HepG2 (cell line): Measurements from ENCODE around the gene PYGL. TPM values are rescaled to one million over a fixed set of nuclear protein-coding genes. Genes with fewer than 3 reads are reported as not detected.
A peak's percentile ranks its signal among the peaks of the same experiment; 100 is the strongest.

Experiments
- AGO1 ChIP-seq: fragments of 200-400 bp; formaldehyde crosslinking; IDR thresholded peaks from 2 replicates; pipeline ENCODE4 v1.6.1; 2017; ENCODE audit warnings: mild to moderate bottlenecking, low read depth, low read length, moderate library complexity; ENCODE audit not compliant: poor library complexity, severe bottlenecking
- FIP1L1 ChIP-seq: fragments of 200-400 bp; formaldehyde crosslinking; IDR thresholded peaks from 2 replicates; pipeline ENCODE4 v1.6.1; 2018; ENCODE audit warnings: low read depth, mild to moderate bottlenecking, low read length, moderate library complexity, borderline replicate concordance; ENCODE audit not compliant: insufficient read depth
- FOXP1 ChIP-seq, 2 experiments: fragments of 450-650 bp in 1 of 2; IDR thresholded peaks; 2 replicates each; pipeline ENCODE4 v1.6.1; 2017 to 2018; ENCODE audit warnings: antibody characterized with exemption in 1 of 2
- GPBP1L1 ChIP-seq: sonication (generic); formaldehyde crosslinking; IDR thresholded peaks from 2 replicates; pipeline ENCODE4 v1.5.0; 2020; ENCODE audit warnings: mild to moderate bottlenecking, missing genetic modification reagents
- JUND ChIP-seq: sonication (generic); formaldehyde crosslinking; IDR thresholded peaks from 2 replicates; pipeline ENCODE4 v1.8.0; 2022; ENCODE audit warnings: mild to moderate bottlenecking, missing genetic modification reagents
- KLF11 ChIP-seq: IDR thresholded peaks from 2 replicates; pipeline ENCODE4 v1.6.1; 2016; ENCODE audit warnings: missing compliant biosample characterization
- ONECUT2 ChIP-seq: sonication (generic); formaldehyde crosslinking; IDR thresholded peaks from 2 replicates; pipeline ENCODE4 v1.4.0; 2020; ENCODE audit warnings: missing genetic modification reagents
- PHF20 ChIP-seq: sonication (generic); formaldehyde crosslinking; IDR thresholded peaks from 2 replicates; pipeline ENCODE4 v1.5.0; 2020; ENCODE audit warnings: mild to moderate bottlenecking, missing genetic modification reagents
- PRDM15 ChIP-seq: sonication (generic); formaldehyde crosslinking; IDR thresholded peaks from 2 replicates; pipeline ENCODE4 v1.4.0; 2020; ENCODE audit warnings: missing genetic modification reagents
- SMARCE1 ChIP-seq: fragments of 450-650 bp; IDR thresholded peaks from 2 replicates; pipeline ENCODE4 v1.6.1; 2017; ENCODE audit warnings: borderline replicate concordance
- SOX5 ChIP-seq: IDR thresholded peaks from 2 replicates; pipeline ENCODE4 v1.6.1; 2016; ENCODE audit warnings: borderline replicate concordance
- TSC22D2 ChIP-seq: sonication (generic); formaldehyde crosslinking; IDR thresholded peaks from 2 replicates; pipeline ENCODE4 v1.5.1; 2020; ENCODE audit warnings: missing genetic modification reagents, mild to moderate bottlenecking, borderline replicate concordance
- ZBTB49 ChIP-seq: sonication (generic); formaldehyde crosslinking; IDR thresholded peaks from 2 replicates; pipeline ENCODE4 v1.4.0; 2020; ENCODE audit warnings: missing genetic modification reagents, borderline replicate concordance
- ZFP1 ChIP-seq: IDR thresholded peaks from 2 replicates; pipeline ENCODE4 v1.6.1; 2016
- ZNF615 ChIP-seq: sonication (generic); formaldehyde crosslinking; IDR thresholded peaks from 2 replicates; pipeline ENCODE4 v1.5.0; 2020; ENCODE audit warnings: mild to moderate bottlenecking, missing genetic modification reagents, borderline replicate concordance
- ZNF616 ChIP-seq: sonication (generic); formaldehyde crosslinking; IDR thresholded peaks from 2 replicates; pipeline ENCODE4 v1.5.0; 2020; ENCODE audit warnings: low read depth, mild to moderate bottlenecking, missing genetic modification reagents
- polyA plus RNA-seq, 8 experiments: library from polyadenylated mRNA; depleted of rRNA in 3 of 8; stranded (reverse) in 7 of 8; unstranded in 1 of 8; fragments of >200 nt; fragmentation: Illumina TruSeq in 4 of 8; extraction: Trizol in 4 of 8; gene quantifications; 2 replicates each; pipeline versions ENCODE4 v1.2.1 to v1.2.3, GENCODE V29; 2011 to 2016; ENCODE audit warnings: low read depth in 4 of 8, missing spikeins in 1 of 8, mixed read lengths in 1 of 8; ENCODE audit not compliant: insufficient read depth in 1 of 8
- total RNA-seq, 5 experiments: library from RNA; depleted of rRNA; stranded (reverse); fragments of >200 nt; fragmentation: Illumina TruSeq; extraction: Trizol; gene quantifications; 2 replicates each; pipeline ENCODE4 v1.2.3, GENCODE V29; 2016; ENCODE audit warnings: low read depth in 1 of 5

PYGL gene
- total and polyA plus RNA-seq, 2 of the 13 experiments (the other 11 are each of a cell fraction or from before 2014, with no cell fraction given) = 98.4 to 110 TPM

GRCh38 chr14:50935126-50936015 is 8.9 kb downstream of the PYGL start (continued):
- TF ChIP-seq KLF11 (CRISPR knock-in tag) (no peak), GPBP1L1 (no peak), FIP1L1 (no peak), ZNF616 (CRISPR knock-in tag) (no peak), SOX5 (CRISPR knock-in tag) (peak; percentile 71; the same call in 1 of the 2 replicates), PRDM15 (CRISPR knock-in tag) (peak; percentile 87), PHF20 (CRISPR knock-in tag) (no peak), ONECUT2 (CRISPR knock-in tag) (peak; percentile 24; the same call in 1 of the 2 replicates), ZNF615 (no peak), ZFP1 (CRISPR knock-in tag) (0 out of 2 replicates have a peak, but pooled peaks have one; percentile 55), JUND (CRISPR knock-in tag) (no peak), TSC22D2 (CRISPR knock-in tag) (no peak), ZBTB49 (CRISPR knock-in tag) (no peak), FOXP1 (IDR thresholded peaks at IDR 0.05) (no peak), FOXP1 (CRISPR knock-in tag; IDR thresholded peaks at IDR 0.05) (peak; percentile 53; the same call in 1 of the 2 replicates), AGO1 (no peak), SMARCE1 (no peak)
